ENCODE measurements around the gene TTC9C.
"Not testable (repeated sequence)": the region's sequence is repeated elsewhere in the genome, so short reads cannot be mapped to it uniquely, and the experiment has no call there.

The TTC9C gene

GRCh38 chr11:62732830-62733229, 4.5 kb downstream of the TTC9C start:
- H3K27ac ChIP-seq, result no peak overlapping the region
- no peak for TF ChIP-seq CTCF (IDR thresholded peaks at IDR 0.05)
- TF ChIP-seq ZFX (IDR thresholded peaks at IDR 0.05; ENCODE audit: borderline replicate concordance), result no peak

- no peak overlapping the region for H3K27ac ChIP-seq
- TF ChIP-seq ZFX (IDR thresholded peaks at IDR 0.05; ENCODE audit: borderline replicate concordance), result no peak
- TF ChIP-seq CTCF (IDR thresholded peaks at IDR 0.05), result no peak
Measured at GRCh38 chr11:62737196-62737595, 8.9 kb downstream of the TTC9C start.

- TF ChIP-seq ZFX (IDR thresholded peaks at IDR 0.05; ENCODE audit: borderline replicate concordance), result no peak
- no peak for TF ChIP-seq CTCF (IDR thresholded peaks at IDR 0.05)
- no peak overlapping the region for H3K27ac ChIP-seq
Measured at GRCh38 chr11:62747475-62748160, 19.3 kb downstream of the TTC9C start.

GRCh38 chr11:62749931-62750330, 21.6 kb downstream of the TTC9C start:
- H3K27ac ChIP-seq, result not testable (repeated sequence)

GRCh38 chr11:62752177-62752785, 24.0 kb downstream of the TTC9C start:
- no peak overlapping the region for H3K27ac ChIP-seq

GRCh38 chr11:62752994-62753735, 24.9 kb downstream of the TTC9C start:
- TF ChIP-seq CTCF (IDR thresholded peaks at IDR 0.05) (no peak), ZFX (IDR thresholded peaks at IDR 0.05; ENCODE audit: borderline replicate concordance) (no peak)
- H3K27ac ChIP-seq, result peak overlapping the region; percentile 80

More at GRCh38 chr11:62752177-62752785, 24.0 kb downstream of the TTC9C start:
- no peak for TF ChIP-seq ZFX (IDR thresholded peaks at IDR 0.05; ENCODE audit: borderline replicate concordance)
- TF ChIP-seq CTCF (IDR thresholded peaks at IDR 0.05), result no peak

- TF ChIP-seq CTCF (IDR thresholded peaks at IDR 0.05) (no peak), ZFX (IDR thresholded peaks at IDR 0.05; ENCODE audit: borderline replicate concordance) (no peak)
- H3K27ac ChIP-seq, result peak within 1 kb of the TSS; percentile 80
Measured at GRCh38 chr11:62753736-62754603, 25.7 kb downstream of the TTC9C start, which contains the start of gene ZBTB3. Gene ZBTB3, minus strand, starts transcription at chr11:62754160. Its CDS starts 496 bp downstream, at chr11:62753664.

Data from 22Rv1 (cell line).